GM12864 (cell line): Measurements from ENCODE around the gene CRYAA.
"Not testable (repeated sequence)": the region's sequence is repeated elsewhere in the genome, so short reads cannot be mapped to it uniquely, and the experiment has no call there.

ENCODE experiments used
- DNase-seq: peaks from one replicate; pipeline ENCODE4 v3.0.0-alpha.2; 2011; ENCODE audit warnings: low read depth
- H3K4me3 ChIP-seq: 2 replicates; pipeline ENCODE4 v1.5.1; 2011; ENCODE audit warnings: mild to moderate bottlenecking, low read depth, low read length, control low read depth
- TF ChIP-seq, protein P1 (sequence below): IDR thresholded peaks from 2 replicates; pipeline ENCODE4 v1.5.1; 2011; ENCODE audit warnings: low read depth, mild to moderate bottlenecking, moderate library complexity, low read length, control low read depth, inconsistent platforms; ENCODE audit errors: missing control alignments

The CRYAA gene

DNA sequence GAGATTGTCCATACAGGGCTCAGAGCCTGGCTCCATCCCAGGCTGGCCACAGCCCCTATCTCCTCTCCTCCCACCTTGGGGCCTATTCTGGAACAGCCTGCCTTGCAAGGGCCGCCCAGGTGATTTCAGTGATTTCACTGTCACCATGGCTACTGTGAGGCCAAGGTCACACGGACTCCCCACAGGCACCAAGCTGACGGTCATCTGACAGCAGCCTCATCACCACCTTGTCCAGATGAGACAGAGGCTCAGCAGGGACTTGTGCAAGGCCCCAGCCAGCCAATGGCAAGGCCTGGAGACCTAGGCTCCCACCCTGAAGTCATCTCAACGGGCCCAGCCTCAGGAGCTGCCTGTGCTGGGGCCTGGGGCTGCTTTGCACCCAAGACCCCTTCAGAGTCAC lies 6.2 kb downstream of the CRYAA start:
- DNase-seq, H3K4me3 ChIP-seq: not testable (repeated sequence)

- DNase-seq, H3K4me3 ChIP-seq: not testable (repeated sequence)
Measured at GRCh38 chr21:43176621-43177020, 7.8 kb downstream of the CRYAA start.

GRCh38 chr21:43177043-43177906 lies 8.5 kb downstream of the CRYAA start:
- DNase-seq = not testable (repeated sequence)

DNA sequence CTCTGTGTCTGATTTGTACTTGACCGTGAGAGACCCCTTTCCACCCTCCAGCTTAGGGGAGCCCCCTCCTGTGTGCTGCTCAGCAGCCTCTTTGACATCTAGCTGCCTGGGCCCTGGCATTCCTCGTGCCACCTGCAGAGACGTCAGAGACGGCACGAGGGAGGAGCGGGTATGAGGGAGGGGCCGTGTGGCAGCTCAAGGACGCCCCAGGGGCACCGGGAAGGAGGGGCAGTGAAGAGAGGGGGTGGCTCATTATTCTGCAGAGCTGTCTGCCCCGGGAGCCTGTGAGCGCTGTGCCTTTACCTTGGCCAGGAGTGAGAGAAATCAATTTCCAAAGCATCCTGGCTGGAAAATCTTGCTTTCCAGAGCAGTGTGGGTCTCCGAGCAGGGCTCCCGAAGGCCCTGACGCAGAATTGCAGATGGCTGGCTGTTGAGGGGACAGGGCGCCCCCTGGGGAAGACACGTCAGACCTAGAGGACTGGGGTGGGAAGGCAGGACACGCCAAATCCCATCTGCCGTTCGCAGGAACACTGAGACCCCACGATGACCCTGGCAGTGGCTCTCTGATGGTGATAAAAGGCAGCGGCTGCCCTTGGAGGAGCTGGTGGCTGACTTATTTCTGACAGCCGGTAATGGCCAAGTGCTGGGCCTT lies 9.5 kb downstream of the CRYAA start:
- DNase-seq = not testable (repeated sequence)

More at GRCh38 chr21:43177043-43177906, 8.5 kb downstream of the CRYAA start:
- not testable (repeated sequence) for H3K4me3 ChIP-seq

DNA sequence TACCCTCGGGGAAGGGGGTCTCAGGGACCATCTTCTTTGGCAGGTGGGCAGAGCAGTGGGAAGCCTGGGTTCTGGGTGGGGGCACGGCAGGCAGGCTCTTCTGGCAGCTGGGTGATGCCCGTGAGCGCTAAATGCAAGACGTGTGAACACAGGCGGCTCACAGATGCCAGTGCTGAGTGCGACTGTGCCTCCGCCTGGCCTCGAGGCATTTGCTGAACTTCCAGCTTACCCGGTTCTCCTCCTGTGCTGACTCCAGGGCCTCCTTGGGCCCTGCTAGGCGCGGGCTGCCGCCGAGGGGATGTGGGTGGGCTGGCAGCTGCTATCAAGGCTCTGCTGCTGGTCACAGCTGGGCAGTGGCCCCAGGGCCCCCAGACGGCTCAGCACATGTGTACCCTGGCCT lies 12.2 kb downstream of the CRYAA start:
- H3K4me3 ChIP-seq, DNase-seq: not testable (repeated sequence)

More for the DNA sequence above, 9.5 kb downstream of the CRYAA start:
- not testable (repeated sequence) for H3K4me3 ChIP-seq

DNA sequence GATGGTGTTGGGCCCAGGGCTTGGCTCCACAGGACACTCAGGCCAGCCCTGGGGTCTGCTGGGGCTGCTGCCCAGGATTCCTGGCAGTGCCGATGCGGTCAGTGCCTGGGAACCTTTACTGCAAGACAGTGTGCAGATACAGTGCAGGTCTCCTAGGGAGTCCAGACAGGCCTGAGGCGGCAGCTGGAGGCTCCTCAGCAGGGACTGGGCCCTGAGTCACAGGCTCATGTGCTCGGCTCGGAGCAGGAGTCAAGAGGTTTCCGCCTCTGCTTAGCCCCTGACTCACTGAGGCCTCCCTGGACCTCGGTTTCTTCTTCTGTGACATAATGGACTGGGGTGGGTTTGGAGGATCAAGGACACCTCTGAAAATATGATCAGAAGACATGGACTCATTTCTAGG lies 18.5 kb downstream of the CRYAA start:
- not testable (repeated sequence) for DNase-seq, H3K4me3 ChIP-seq

- TF ChIP-seq, protein P1, sequence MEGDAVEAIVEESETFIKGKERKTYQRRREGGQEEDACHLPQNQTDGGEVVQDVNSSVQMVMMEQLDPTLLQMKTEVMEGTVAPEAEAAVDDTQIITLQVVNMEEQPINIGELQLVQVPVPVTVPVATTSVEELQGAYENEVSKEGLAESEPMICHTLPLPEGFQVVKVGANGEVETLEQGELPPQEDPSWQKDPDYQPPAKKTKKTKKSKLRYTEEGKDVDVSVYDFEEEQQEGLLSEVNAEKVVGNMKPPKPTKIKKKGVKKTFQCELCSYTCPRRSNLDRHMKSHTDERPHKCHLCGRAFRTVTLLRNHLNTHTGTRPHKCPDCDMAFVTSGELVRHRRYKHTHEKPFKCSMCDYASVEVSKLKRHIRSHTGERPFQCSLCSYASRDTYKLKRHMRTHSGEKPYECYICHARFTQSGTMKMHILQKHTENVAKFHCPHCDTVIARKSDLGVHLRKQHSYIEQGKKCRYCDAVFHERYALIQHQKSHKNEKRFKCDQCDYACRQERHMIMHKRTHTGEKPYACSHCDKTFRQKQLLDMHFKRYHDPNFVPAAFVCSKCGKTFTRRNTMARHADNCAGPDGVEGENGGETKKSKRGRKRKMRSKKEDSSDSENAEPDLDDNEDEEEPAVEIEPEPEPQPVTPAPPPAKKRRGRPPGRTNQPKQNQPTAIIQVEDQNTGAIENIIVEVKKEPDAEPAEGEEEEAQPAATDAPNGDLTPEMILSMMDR = no peak
- DNase-seq = no peak
- no peak overlapping the region for H3K4me3 ChIP-seq
Measured at GRCh38 chr21:43187715-43188114, 18.9 kb downstream of the CRYAA start.

- no peak for DNase-seq
- no peak overlapping the region for H3K4me3 ChIP-seq
- TF ChIP-seq, protein P1 = no peak
Measured at GRCh38 chr21:43188181-43188580, 19.4 kb downstream of the CRYAA start.

DNA sequence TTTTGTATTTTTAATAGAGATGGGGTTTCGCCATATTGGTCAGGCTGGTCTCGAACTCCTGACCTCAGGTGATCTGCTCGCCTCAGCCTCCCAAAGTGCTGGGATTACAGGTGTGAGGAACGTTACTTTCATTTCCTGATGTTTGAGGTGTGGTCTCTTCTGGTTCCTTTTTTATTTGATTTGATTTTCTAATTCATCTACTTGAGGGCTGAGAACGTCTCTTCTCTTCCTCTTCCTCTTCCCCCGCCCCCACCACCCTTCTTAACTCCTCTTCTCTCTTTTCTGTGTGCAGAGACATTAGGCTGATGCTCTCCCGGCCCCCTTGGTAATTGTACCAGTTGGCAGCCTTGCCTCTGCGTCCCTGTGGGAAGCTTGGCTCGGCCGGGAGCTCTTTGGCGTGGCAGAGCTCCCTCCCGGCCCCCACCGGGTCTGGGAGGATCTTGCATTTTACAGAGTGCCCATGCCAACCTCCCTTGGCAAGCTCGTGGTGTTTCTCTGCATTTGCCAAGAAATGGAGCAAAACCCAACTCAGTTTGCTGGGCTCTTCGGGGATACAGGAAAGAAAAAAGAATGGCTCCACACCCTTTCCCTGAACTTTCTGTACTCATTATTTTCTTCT lies 19.9 kb downstream of the CRYAA start:
- no peak overlapping the region for H3K4me3 ChIP-seq
- TF ChIP-seq, protein P1 = no peak
- DNase-seq = no peak

- DNase-seq = no peak
- TF ChIP-seq, protein P1 = no peak
- H3K4me3 ChIP-seq = no peak overlapping the region
Measured at GRCh38 chr21:43189936-43190335, 21.1 kb downstream of the CRYAA start.
